Measurements from ENCODE around the gene CDH15.

Gene CDH15

GRCh38 chr16:89201439-89202377, 30.2 kb downstream of the CDH15 start:
- peak; percentile 99 for DNase-seq

DNA sequence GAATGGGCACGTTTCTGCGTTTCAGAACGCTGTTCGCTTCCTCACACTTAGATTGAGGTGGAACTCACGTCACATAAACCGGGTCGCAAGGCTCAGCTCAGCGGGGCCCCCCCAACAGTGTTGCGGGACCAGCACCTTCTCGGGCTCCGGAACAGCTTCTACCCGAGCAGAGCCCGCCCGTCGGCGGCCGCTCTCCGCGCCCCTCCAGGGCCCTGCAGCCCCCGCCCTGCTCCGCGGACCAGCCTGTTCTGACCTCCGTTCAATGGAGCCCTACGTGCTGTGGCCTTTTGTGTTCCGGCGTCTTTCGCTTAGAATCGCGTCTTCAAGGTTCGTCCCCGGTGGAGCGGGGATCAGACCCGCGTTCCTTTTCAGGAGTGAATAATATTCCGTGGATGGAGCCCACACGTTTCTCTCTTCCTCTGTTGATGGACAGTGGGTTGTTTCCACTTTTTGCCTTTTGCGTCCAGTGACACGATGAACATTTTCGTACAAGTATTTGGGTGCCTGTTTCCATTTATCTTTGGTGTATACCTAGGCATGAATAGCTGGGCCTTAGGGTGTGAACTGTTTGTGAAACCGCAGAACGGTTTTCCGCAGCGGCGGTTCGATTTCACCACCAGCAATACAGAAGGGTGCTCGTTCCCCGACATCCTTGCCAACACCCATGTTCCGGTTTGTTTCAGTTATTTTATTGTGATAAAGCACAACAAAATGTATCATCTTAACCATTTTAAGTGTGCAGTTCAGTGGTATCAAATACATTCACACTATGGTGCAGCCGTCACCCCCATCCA, 31.1 kb downstream of the CDH15 start:
- no peak for DNase-seq

DNA sequence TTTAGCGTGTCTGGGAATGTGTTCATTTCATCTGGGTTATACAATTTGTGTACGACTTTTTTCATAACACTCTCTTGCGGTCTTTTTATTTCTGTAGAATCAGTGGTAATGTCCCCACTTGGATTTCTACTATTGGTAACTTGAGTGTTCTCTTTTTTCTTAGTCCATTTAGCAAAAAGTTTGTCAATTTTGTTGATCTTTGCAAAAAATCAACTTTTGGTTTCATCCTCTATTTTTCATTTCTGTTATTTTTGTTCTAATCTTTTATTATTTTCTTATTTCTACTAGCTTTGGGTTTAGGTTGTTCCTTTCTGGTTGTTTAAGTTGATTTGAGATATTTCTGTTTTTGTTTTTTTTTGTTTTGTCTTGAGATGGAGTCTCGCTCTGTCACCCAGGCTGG, 36.4 kb downstream of the CDH15 start:
- DNase-seq, result no peak

GRCh38 chr16:89209522-89210044, 38.0 kb downstream of the CDH15 start:
- no peak for DNase-seq

GRCh38 chr16:89210165-89210903, 38.8 kb downstream of the CDH15 start:
- DNase-seq, result peak; percentile 54

DNA sequence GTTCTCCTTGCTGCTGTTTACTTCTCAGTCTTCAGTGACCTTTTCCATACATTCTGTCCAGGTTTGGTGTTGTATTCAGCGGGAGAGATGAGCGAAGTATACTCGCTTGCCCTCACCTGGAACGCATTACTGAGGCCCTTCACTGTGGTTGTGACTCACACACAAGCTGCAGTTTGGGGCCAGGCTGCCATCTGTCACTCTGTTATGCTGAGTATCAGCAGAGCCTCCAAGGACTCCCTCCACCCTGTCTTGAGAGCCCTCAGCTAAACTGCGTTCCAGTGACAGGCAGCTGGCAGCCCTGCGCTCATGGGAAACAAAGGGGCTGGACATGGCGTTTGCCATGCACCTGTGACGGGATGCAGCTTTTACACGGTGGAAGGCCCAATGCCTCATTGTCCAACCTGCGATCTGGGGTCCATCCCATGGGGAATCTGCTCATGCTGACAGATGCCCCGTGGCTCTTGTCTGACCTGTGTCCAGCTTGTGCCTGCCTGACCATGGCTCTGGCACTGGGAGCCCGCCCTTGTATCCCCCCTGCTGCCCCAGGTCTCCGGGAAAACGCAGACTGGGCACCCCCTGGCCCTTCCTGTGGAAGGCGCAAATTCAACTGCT, 39.5 kb downstream of the CDH15 start:
- peak; percentile 90 for DNase-seq

DNA sequence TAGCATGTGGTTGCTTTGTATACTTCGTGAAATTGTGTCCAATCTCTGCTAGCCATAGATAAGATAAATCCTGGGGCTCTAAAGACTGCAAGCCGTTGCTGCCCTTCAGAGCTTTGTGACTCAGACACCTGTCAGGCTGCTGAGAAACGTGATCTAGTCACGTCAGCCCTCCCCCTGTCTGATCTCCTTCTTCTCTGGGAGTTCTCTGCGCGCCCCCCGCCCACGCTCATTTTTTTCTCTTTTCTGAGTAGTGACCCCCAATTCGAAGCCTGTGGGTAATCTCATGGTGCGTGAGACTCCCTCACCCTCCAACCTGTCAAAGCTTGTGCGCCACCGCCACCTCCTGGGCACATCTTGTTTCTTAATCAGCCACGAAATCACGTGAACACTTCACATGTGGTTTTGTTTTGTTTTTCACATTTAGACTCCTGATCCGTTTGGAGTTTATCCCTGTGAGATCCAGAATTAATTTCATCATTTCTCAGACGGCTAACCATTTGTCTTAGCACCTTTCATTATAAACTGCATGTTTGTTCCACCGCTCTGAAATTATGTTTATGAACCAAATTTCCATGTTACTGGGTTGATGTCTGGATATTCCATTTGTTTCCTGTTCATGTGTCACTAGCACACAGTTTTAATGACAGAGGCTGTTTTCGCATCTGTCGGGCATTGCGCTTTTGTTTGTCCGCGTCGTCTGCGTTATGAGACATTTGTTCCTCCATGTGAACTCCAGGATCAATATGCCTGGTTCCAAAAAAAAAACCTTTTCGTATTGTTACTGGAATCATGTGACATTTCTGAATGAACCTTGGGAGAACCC, 45.0 kb downstream of the CDH15 start:
- DNase-seq, result peak; percentile 78

DNA sequence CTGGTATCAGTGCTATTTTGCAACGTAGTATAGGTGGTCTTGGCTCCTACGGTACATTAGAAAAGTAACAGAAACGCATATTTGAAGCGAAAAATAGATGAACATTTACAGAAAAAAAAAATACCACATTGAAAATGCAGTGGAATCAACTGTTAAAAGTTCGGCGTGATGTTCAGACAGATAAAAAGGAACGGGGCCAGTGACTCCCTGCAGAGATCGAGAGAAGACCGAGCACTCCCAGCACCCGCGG, 45.5 kb downstream of the CDH15 start:
- DNase-seq, result no peak

DNA sequence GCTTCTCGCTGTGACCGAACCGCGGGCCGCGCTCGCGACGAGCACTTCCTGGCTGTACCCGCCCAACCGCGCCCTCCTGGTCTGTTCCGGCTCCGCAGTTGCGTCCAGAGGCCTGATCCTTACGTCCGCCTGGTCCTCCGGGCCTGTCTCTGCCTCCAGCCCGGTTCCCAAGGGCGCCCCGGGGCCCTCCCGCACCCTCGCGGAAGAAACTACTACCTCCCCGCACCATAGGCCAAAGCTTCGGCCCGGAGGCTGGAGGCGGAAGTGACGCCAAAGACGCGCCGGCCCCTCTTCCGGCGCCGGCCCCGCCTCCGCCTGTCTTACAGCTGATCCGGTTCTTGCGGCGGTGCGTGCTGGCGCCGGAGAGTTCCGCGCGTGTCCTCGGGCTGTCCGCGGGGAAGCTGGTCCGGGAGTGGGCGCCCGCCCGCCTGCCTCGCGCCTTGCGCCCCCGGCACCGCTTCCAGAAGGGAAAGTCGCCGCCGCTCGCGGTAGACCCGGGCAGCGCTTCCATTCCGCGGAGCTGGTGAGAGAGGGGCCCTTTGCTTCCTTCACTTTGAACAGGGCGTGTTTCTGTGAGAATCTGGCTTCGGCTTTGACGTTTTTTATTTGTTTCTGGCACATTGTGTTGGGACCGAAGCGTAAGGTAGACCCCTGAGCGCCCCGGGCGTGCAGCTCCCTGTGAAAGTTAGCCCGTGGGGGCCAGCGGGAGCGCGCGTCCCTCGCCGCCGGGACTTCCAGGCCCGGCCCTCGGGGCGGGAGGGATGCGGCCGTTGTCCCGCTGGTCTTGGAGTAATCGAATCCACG, 46.0 kb downstream of the CDH15 start, which contains the start of gene ZNF778:
ZNF778 (plus strand) TSS at position 316 of the 804 bp plus-strand sequence. CDS start 3,425 bp downstream, outside the sequence.
- DNase-seq, result peak; percentile 69

GRCh38 chr16:89219365-89219764, 47.8 kb downstream of the CDH15 start:
- no peak for DNase-seq

DNA sequence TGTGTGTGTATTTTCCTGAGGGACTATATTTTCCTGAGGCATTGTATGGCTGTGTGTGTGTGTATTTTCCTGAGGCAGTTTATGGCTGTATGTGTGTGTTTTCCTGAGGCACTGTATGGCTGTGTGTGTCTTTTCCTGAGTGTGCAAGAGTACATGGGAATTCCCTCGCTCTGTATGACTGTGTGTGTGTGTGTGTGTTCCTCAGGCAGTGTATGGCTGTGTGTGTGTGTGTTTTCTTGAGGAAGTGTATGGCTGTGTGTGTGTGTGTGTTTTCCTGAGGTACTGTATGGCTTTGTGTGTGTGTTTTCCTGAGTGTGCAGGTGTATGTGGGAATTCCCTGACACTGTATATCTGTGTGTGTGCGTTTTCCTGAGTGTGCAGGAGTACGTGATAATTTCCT, 50.1 kb downstream of the CDH15 start:
- no peak for DNase-seq

DNA sequence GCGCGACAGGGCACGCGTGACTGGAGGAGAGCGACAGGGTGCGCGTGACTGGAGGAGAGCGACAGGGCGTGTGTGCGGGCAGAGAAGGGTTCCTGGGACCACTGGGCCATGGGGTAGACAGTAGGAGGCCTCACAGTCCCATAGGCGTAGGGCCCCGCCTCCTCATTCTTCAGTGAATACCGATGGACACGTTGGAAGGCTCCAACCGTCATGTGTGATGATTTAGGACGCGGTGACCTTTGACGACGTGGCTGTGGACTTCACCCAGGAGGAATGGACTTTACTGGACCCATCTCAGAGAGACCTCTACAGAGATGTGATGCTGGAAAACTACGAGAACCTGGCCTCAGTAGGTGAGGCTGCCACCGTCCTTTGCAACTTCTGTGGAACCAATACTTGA, 51.4 kb downstream of the CDH15 start:
- DNase-seq, result no peak

- no peak for DNase-seq
These were observed 53.1 kb downstream of the CDH15 start for GRCh38 chr16:89224665-89225064.

- DNase-seq, result no peak
These were observed 58.7 kb downstream of the CDH15 start for GRCh38 chr16:89230255-89230654.

DNA sequence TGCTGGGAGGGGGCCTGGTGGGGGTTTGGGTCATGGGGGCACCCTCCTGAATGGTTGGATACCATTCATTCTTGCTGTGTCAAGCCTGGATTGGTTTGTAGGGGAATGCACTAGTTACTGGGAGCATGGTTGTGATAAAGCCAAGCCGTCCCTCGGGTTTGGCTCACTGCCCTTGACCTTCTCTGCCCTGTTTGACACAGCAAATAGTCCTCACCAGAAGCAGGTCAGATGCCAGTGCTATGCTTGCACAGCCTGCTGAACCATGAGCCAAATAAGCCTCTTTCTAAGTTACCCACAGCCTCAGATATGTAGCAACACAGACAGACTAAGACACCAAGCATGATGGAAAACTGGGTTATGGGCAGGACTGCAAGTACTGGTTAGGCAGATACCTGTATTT, 60.6 kb downstream of the CDH15 start:
- DNase-seq, result no peak

- DNase-seq, result no peak
These were observed 62.3 kb downstream of the CDH15 start for GRCh38 chr16:89233678-89234490.

DNA sequence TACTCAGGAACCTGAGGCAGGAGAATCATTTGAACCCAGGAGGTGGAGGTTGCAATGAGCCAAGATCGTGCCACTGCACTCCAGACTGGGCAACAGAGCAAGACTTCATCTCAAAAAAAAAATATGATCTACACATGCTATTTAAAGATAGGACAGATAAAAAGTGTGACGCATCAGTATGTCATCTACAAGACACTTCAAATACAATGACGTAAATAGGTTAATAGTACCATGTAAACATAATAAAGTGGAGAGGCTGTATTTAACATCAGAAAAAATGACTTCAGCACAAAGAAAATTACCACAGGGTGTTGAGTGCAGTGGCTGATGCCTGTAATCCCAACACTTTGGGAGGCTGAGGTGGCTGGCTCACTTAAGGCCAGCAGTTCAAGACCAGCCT, 66.2 kb downstream of the CDH15 start:
- no peak for DNase-seq

DNA sequence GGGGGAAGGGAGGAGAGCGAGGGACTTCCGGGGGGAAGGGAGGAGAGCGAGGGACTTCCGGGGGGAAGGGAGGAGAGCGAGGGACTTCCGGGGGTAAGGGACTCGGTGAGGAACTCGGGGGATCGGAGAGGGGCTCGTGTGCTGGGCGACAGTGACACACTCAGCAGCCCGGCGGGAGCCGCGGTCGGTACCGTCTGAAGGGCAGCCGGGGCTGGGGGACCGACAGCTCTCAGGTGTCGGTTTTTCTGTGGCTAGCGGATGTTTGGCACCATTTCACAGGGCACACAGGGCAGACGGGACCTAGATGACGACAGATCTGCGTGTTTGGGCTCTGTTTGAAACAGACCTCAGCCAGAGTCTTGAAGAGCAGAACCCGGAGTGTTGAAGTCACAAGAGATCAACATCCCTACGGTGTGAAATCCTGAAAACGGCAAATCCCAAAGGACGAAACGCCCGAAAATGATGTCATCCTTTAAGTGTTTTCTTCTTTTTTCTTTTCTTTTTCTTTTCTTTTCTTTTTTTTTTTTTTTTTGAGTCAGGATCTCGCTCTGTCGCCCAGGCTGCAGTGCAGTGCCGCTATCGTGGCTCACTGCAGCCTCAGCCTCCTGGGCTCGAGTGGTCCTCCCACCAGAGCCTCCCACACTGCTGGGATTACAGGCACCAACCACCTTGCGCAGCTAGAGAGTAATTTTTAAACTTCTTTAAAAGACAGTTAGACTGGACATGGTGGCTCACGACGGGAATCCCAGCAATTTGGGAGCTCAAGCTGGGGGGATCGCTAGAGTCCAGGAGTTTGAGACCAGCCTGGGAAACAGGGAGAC, 69.8 kb downstream of the CDH15 start:
- peak; percentile 56 for DNase-seq

DNA sequence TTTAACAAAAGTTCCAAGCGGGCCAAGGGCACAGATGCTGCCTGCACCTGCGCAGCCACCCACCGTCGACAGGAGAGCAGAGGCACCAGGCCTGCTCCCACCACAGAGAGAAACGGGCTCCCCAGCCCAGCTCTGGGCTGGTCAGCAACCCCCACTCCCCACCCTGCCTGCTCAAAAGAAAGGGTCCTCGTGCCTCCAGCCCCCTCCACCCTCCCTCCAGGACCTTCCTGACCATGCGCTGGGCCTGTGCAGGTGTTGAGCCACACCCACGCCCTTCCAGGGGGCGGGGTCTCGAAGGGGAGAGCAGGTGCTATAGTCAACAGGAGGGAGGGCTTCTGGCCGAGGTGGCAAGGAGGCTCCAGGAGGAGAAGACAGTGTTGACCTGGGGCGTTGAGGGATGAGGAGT, 71.2 kb downstream of the CDH15 start:
- DNase-seq, result no peak
